Measurements from ENCODE around the gene SP140.
"Not testable (repeated sequence)": the region's sequence is repeated elsewhere in the genome, so short reads cannot be mapped to it uniquely, and the experiment has no call there.

Gene SP140

DNA sequence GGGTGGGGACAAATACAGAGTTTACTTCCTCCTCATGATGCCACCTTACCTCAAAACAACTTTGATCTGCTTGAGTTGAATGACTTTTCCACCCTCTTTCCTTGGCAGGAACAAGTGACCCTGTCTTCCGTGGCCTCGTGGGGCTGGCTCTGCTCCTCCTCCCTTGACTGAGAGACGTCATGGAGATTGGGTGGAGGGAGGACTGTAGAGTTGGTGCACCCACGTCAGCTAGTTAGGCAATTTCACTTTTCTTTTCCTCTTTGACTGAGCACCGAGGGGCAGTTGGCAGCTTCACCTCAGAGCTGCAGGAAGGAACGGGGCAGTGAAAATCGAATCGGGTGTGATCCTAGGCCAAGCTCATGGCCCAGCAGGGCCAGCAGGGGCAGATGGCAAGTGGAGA is at the start of gene SP140:
Gene SP140 (plus strand): TSS at position 251 of the 400 bp plus-strand sequence. CDS start 109 bp downstream, at position 360.
- DNase-seq = peak; percentile 94

DNA sequence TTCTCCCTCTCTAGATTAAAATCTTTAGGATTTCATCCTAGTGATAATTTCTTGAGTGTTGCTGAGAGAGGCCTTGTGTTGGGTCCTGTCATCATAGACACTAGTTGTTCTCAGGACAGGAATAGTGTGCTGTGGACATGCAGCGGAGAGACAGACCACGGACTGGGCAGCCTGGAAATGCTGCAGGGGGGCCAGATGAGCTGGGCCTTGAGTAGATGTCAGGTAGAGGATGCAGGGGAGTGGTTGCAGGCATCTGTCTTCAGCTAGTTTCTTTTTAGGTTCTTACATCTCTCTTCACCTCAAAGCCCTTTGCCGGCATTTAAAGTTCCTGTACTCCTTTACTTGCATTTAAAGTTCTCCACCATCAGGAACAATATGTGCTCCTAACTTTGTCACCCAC is 48.5 kb upstream of the SP140 start:
- DNase-seq = no peak

DNA sequence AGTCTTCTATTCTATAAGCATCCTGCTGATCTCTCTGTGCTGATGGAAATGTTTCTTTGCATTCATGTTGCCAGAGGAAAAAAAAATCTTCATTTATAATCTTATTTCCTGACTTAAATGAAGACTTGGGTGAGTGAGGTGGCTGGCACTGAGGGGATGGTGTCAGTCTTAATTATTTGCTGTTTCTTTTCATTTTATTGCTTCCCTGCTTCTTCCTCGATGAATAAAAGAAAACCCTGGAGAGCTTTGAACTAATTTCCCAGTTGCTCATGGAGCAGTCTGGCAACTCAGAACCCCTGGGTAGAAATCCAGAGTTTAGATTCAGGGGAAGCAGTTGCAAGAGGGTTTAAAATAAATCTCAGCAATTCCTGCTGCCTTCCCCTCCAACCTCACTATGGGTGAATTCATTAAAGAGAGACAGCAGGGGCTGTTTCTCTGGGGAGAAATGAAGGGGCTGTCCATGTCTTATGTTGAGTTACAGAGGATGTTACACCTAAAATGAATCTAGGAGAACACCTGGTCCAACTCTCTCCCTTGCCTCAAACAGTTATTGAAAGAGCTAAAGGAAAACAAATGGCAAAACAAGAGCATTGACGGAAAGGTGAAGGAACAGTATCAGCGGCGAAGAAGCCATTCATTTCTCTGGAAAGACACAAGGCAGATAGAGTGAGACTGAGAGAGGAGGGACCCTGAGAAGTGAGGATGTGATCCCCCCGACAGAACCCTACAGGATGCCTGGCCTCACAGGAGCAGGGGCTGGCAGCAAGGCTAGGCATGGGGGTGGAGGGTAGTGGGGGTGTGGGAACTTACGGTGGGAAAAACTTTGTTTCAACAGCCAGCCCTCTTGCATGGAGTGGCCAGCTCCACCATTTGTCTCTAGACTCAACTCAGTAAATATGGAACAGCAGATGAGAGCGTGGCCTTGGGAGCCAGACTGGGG is 46.7 kb upstream of the SP140 start:
- no peak for DNase-seq

DNA sequence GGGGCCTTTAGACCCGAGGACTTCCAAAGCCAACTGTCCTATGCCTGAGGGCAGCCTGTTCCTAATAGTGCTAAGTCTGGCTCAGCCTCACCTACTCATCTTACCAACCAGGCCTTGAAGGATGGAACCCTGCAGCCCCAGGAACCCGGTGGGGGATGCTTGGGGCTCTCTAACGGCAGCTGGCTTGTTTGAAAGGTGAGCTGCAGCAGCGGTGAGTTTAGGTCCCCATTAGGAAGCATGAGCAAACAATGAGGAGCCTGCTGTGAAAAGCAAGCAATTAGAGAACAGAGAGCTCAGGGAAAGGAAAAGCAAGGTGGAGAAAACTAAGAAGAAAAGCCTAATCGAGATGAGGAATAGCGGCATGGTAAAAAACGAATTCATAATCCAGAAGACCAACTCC is 45.6 kb upstream of the SP140 start:
- DNase-seq = no peak

DNA sequence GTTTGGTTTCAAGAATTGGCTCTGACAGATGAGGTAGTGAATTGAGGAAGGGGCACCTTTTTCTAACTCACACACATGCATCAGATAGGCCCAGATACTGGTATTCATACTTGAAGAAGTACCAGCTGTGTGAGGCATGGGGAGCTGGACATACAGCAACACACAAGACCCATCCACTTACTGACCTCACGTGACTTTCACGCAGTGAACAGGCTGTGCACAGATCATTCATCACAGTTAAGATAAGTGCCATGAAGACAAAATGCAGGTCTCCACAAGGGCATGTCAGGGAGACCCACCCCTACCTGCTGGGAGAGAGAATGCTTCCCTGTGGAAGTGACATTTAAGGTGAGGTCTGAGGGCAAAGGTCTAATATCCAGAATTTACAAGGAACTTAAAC is 44.3 kb upstream of the SP140 start:
- no peak for DNase-seq

DNA sequence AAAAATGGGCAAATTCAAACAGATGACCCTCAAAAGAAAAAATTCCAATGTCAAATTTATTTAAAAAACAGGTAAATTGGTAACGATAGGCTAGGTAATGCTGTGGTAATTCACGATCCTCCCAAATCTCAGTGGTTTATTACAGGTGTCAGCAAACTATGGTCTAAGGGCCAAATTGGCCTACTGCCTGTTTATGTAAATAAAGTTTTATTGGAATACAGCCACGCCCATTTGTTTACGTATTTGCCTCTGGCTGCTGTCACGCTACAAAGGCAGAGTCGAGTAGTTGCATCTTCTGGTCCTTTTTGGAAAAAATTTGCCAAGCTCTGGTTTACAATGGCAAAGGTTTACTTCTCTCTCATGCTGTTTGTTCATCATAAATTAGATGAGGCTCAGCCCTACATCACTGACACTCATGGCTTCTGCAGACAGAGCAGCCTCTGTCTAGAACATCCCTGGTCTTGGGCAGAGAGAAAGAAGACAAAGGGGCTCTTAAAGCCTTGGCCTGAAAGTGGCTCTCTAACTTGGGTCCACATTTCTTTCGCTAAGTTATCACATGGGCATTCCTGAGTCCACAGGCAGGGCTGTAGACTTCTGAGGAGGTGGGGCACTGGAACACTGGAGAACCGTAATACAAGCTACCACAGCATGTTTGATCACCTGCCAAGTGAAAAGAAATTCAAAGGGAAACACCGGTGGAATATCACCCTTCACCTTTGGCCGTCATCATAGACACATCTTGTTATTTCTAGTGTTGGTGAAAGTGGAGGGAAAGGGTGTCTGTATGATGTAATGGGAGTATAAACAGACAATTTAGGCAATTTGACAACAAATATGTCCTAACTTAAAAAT is 40.6 kb upstream of the SP140 start:
- DNase-seq = no peak

DNA sequence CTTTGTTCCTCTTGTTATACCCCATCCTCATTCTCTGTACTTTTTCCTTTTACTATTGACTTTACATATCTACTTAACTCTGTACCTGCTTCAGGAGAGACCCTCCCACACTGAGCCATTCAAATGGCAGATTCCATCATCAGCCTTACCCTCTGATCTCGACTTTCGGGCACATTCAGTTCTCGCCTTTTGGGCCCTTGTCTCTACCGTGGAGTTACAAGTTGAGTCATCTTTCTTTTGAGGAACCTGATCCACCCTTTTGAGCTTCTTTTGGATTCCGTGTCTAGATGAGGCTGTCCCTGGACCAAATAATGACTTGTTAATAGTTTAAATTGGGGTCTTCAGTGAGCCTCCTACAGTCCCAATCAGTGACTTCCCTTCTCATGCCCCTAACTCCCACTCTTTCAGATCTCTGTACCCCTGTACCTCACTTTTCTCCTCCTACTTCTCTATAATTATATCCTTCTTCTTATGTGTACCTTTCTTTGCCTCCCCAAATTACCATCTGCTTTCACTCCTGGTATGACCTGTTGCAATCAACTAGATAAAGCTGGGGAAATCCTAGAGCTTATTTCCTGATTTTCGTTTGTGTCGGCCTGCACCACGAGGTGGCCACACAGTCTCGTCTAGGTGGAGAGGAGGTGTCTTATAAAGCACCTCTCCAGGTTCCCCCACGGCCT is 23.0 kb upstream of the SP140 start:
- peak; percentile 71 for DNase-seq

DNA sequence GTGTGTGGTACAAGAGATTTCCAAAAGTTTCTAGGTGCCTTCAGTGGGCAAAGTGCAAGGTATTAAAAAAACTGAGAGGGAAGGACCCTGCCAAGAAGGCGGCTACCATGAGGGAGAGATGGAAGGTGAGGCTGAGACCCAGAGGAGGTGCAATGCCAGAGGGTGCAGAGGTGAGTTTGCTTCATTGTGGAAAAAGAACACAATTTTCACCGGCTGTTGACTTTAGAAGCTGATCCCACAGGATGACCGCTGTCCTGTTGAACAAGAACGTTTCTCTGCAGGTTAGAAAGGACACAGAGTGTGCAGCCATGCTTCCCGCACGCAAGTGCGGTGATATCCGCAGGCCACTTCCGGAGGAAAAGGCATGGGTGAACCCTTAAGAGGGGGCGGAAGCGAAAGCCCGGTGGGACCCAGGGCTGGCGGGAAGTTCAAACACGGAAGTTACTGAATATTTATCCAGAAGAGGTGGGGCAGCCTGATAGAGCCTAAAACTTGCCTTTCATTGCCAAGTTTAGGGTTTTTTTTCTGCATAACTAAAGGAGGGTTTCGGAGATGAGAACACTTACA is 22.3 kb upstream of the SP140 start:
- DNase-seq = no peak

DNA sequence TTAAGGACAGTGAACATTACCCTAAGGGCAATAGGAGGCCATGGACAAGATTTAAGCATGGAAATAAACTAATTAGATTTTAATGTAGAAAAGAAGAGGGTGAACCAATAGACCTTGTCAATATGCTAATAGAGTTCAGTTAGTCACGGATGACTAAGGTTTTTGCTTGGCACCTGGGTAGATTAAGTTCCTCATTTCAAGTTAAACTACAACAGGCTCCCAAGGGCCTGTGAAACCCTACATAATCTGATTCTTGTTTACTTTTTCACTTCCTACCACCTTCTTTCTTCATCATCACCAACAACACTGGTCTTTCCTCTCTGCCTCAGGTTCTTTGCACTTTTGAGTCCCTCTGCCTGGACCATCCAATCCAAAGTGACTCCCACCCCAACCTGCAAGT is 20.5 kb upstream of the SP140 start:
- no peak for DNase-seq

DNA sequence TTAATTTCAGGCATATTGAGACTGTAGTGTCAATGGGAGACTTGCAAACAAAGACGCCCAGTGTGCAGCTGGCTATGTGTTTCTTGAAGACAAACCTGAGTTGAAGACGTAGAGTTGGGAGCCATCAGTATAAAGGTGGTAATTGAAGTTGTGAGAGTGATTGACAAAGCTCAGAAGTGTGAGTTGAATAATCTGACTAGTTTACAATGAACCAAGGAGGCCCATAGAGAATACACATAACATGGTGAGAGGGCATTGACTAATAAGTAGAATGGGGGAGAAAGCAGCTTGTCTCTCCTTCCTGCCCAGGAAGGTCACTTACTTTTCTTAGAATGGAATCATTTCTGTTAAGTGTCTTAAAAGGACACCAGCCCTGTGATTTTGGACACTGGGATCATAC is 19.8 kb upstream of the SP140 start:
- DNase-seq = peak; percentile 71

DNA sequence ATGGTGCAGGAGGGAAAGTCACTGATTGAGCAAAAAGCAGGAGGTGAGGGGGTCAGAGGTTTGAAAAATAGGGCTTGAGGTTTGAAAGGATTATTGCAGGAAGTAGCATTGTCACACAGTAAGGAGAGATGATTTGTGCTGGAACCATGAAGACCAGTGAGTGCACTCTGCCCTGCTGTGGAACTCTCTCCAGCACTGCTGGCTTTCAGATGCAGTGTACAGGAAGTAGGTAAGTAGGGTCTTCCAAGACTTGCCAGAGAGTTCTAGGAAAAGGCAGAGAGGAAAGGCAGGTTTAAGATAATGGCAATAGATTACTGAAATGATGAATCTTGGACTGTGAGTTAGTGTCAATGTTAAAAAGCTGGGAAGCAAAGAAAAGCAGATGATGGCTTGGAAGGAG is 17.0 kb upstream of the SP140 start:
- DNase-seq = no peak

DNA sequence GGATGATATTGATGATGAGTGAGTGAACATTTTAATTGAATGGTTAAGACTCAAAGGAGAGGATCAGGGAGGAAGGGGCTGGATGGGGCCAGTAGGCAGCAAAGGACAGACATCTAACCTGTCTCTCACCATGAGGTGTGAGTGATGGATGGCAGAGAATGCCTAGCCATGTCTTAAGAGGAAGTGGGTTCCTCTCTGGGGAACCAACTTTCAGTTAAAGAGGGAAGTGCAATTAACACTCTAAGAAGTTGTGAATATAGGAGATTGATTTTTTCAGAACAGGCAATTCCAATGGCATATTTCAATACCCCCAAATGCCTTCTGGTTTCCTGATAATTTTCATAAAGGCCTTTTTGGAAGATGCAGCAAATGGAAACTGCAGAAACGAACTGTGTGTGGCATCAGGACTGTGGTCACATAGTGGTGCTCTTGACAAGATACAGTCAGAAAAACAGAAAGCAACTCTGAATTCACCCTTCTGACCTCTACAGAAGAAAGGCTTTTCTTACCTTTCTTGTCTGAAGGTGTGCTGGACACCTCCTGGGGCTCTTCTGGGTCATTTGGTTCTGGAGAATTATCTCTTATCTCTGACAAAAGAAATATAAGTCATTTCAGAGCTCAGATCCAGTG is 16.0 kb upstream of the SP140 start:
- DNase-seq = no peak

DNA sequence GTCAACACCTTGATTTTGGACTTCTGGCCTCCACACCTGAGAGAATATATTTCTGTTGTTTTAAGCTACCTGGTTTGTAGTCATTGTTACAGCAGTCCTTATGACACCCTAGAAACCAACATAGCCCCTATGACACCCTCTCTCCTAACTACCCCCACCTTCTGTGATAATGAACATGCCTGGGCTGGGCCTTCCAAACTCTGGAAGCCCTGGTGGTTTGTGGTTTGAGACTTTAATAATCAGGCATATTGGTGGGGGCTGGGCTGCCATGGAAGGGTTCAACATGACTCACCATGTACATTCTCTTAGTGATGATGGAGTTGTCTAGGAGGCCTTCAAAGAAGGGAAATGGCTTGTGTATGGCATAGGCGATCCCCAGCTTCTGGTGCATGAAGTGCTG is 9.0 kb upstream of the SP140 start:
- no peak for DNase-seq

DNA sequence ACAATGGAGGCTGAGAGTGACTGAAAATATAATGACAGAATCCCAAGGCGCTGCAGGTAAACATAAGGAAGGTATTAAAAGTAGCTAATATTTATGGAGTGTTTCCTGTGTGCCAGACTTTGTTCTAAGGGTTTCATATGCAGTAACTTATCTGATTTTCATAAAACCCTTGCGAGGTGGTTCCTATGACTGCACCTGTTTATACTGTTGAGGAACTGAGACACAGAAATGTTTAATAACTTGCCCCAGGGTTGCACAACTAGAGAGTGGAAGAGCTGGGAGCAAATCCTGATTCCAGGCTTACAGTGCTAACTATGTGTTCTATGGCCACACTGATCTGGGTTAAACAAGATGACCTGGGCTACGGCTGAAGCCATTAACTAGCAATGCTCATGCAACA is 8.1 kb upstream of the SP140 start:
- no peak for DNase-seq

DNA sequence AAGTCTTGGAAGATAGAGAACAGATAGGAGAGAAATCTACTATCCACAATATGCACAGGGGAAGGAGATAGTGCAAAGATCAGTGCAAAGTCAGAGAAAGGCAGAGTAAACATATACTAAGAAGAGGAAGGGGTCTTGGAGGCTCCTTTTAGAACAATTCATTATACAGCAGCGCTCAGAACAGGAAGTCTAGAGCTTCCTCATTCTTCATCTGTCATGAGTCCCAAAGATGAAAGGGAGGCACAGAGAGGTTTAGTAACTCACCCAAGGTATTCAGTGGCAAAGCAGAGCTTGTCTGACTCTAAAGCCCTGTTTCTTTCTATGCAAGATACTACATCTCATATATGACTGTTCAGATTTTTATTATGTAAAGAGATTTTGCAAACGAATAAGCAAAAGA is 7.1 kb upstream of the SP140 start:
- DNase-seq = no peak

DNA sequence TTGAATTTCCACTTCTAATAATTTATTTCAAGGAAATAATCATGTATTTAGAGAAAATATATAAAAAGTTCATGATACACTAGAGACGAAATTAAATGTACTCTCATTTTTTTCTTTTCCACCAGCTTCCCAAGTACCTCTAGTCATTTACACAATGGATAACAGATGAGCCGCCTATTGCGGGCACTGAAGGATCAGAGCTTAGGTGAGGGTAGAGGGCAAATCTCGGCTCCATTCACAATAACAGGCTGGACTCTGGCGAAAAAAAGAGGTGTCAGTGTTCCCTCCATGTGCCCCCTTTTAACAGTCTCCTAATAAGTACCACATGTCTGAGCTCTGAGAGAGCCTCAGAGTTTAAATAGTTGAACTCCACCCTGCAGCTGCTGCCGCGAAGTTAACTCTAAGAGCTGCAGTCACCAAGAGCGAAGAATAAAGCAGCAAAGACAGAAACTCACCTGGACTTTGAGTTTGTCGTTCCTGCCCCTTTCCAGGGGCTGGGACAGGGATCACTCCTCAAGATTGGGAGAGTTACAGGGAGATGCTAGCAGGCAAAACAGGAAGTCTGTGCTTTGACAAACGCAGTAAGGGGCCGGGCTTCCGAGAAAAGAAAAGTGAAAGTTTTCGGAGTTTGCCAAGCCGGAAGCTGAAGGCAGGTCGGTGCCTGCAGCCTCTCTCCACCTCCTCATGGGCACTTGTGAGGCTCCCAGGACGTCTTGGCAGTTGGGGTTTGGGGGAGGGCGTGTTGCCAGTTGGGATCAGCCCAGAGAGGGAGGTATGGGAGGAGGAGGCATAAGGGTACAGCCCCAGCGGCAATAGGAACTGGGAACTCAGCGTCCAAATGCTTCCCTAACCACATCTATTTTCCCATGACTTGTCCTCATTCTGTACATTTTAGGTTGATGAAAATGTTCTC is 5.9 kb upstream of the SP140 start, which contains the start of gene SP110:
Gene SP110 (minus strand): TSS at position 566 of the 913 bp plus-strand sequence. CDS start 3,057 bp downstream, outside the sequence.
- DNase-seq = peak; percentile 90

DNA sequence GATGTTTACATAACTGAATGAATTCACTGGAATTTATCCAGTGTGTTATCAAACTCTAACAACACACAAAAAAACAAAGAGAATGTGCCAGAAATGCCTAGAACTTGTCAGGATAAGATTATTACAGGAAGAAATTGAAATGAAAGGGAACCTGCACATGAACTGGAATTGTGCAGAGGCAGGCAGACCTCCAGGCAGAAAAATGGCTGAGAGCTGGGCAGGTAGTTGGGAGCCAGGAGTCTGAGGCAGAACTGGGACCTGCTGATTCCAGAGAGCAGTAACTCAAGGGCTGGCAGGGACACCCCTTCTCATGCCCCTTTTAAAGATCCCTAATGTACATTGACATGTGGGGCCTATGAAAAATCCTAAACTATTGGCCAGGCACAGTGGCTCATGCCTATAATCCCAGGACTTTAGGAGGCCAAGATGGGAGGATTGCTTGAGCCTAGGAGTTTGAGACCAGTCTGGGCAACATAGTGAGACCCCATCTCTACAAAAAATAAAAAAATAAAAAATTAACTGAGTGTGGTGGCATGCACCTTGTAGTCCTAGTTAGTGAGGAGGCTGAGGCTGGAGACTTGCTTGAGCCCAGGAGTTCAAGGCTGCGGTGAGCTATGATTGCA is 5.1 kb upstream of the SP140 start:
- no peak for DNase-seq

DNA sequence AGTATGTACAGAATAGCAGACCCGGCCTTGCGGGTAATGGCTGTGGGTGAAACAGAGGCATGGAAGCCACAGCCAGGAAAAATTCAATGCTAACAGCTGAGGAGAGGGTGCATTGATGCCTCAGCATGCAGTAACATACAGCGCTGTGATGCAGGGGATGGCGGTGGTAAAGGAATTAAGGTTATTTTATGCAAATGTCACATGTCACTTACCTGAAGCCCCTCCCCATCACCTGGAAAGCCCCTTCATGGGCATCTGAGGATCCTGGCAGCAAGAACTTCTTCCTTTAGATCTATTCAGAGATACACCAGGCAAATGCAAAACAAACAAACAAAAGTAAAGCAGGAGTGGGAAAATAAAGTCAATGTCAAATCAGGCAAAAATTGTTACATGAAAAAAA is 4.0 kb upstream of the SP140 start:
- no peak for DNase-seq

DNA sequence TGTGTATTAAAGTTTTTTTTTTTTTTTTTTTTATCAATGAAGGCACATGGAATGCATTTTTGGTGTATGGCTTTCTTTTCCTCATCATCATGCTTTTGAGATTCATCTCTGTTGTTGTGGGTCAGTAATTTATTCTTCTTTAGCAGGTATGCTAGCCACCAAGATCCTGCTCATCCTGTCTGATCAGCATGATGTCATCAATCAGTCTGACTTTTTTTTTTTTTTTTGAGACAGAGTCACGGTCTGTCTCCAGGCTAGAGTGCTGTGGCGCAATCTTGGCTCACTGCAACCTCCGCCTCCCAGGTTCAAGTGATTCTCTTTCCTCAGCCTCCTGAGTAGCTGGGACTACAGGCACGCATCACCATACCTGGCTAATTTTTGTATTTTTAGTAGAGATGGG is 2.7 kb upstream of the SP140 start:
- DNase-seq = not testable (repeated sequence)

DNA sequence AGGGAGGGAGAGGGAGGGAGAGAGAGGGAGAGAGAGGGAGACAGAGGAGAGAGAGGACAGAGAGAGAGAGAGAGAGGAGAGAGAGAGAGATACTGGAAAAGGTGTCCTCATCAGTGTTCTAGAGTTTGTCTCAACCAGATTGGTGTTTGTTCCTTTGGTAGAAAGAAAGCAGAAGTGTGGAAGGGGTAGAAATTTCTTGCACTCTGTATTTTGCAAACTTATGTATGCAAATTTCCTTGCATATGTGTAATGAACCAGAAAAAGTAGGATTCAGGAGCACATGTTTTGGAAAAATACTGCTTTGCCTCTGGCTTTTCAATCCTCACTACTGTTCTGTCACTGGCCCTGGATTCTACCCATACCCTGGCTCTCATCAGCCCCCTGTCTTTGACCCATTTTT is 1.1 kb upstream of the SP140 start:
- DNase-seq = no peak

DNA sequence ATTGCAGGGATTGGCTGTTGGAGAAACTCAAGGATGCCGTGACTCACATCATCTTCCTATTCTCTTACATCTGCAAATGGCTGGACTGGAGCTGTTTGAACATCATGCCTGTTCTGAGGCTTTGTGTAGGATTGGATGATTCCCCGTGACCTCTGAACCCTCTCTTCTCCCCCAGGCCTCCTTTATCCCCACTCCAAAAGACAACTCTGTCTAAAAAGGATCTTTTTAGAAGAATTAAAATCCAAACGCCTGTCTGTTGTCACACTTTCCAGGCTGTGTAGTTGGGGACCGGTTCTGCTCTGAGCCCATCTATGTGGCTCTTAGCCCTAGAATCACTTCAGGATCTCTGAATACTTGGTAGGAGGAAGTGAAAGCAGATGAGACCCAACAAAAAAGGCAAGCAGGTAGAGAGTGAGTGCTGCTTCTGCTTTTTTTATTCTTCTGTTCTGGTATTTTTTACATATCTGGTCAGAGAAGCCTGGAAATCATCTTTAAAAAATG is 565 bp downstream of the SP140 start:
- DNase-seq = no peak

Measured in activated CD4-positive, alpha-beta T cell treated with anti-CD3 and anti-CD28 coated beads, Interleukin-2, amount 50 U/mL, for 16 hours (primary cell).